ENCODE data around the gene RTKN. TPM values are rescaled to one million over a fixed set of nuclear protein-coding genes. Genes with fewer than 3 reads are reported as not detected.

The RTKN gene
- total RNA-seq, 3 donors from 2014 or later: 9.3 to 49.9 (median 36.7) TPM

- no peaks in the 10 kb centered on the region for H3K9me3 ChIP-seq
- H3K36me3 ChIP-seq: no peaks in the 10 kb centered on the region
- intact Hi-C loops (cut with DNase I; ENCODE audit: low total_unique reads): no loop called here
- no peaks in the 10 kb centered on the region for H3K27me3 ChIP-seq
- no peaks in the 10 kb centered on the region for H3K4me1 ChIP-seq
- H3K27ac ChIP-seq: no peak overlapping the region
- TF ChIP-seq POLR2A (IDR thresholded peaks at IDR 0.05): no peak
- TF ChIP-seq POLR2AphosphoS5 (IDR thresholded peaks at IDR 0.05): no peak
- no peak for TF ChIP-seq CTCF (IDR thresholded peaks at IDR 0.05)
- no peak for DNase-seq (ENCODE audit: low spot score in 2 of 2)
- no peak overlapping the region for H3K4me3 ChIP-seq
Observed at GRCh38 chr2:74396149-74396548, 45.6 kb downstream of the RTKN start.

GRCh38 chr2:74393525-74393924, 48.2 kb downstream of the RTKN start:
- H3K9me3 ChIP-seq: no peaks in the 10 kb centered on the region
- H3K27me3 ChIP-seq: no peaks in the 10 kb centered on the region
- no peak for DNase-seq (ENCODE audit: low spot score in 2 of 2)
- no peak overlapping the region for H3K27ac ChIP-seq
- no peak overlapping the region for H3K4me3 ChIP-seq
- TF ChIP-seq POLR2AphosphoS5 (IDR thresholded peaks at IDR 0.05): no peak
- no peak for TF ChIP-seq CTCF (IDR thresholded peaks at IDR 0.05)
- no peak for TF ChIP-seq POLR2A (IDR thresholded peaks at IDR 0.05)
- intact Hi-C loops (cut with DNase I; ENCODE audit: low total_unique reads): no loop called here
- peaks cover 4 to 9% of the 10 kb centered on the region in 2 donors for H3K4me1 ChIP-seq
- H3K36me3 ChIP-seq: no peaks in the 10 kb centered on the region

DNA sequence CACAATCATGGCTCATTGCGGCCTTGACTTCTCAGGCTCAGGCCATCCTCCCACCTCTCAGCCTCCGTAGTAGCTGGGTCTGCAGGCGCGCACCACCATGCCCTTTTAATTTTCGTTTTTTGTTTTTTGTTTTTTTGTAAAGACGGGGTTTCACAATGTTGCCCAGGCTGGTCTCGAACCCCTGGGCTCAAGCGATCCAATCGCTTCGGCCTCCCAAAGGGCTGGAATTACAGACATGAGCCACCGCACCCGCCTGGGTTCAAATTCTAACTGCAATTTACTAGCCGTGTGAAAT, 49.3 kb downstream of the RTKN start:
- H3K36me3 ChIP-seq: no peaks in the 10 kb centered on the region
- H3K4me1 ChIP-seq: peaks cover 4 to 9% of the 10 kb centered on the region in 2 donors
- DNase-seq (ENCODE audit: low spot score in 2 of 2): no peak
- H3K27ac ChIP-seq: no peak overlapping the region
- peak overlapping the region in 2 of 3 donors; percentile 96 to 97 for H3K4me3 ChIP-seq
- TF ChIP-seq POLR2AphosphoS5 (IDR thresholded peaks at IDR 0.05) (no peak), CTCF (IDR thresholded peaks at IDR 0.05) (no peak), POLR2A (IDR thresholded peaks at IDR 0.05) (no peak)
- H3K27me3 ChIP-seq: no peaks in the 10 kb centered on the region
- H3K9me3 ChIP-seq: no peaks in the 10 kb centered on the region
- intact Hi-C loops (cut with DNase I; ENCODE audit: low total_unique reads): no loop called here

GRCh38 chr2:74391580-74392448, 49.9 kb downstream of the RTKN start:
- H3K27me3 ChIP-seq: no peaks in the 10 kb centered on the region
- H3K4me3 ChIP-seq: peak overlapping the region; percentile 92 to 97 (median 96)
- peaks cover 4 to 9% of the 10 kb centered on the region in 2 donors for H3K4me1 ChIP-seq
- H3K27ac ChIP-seq: peak overlapping the region; percentile 96 to 97
- no peaks in the 10 kb centered on the region for H3K36me3 ChIP-seq
- intact Hi-C loops (cut with DNase I; ENCODE audit: low total_unique reads): no loop called here
- DNase-seq (ENCODE audit: low spot score in 2 of 2): peak; percentile 82 to 93
- TF ChIP-seq CTCF (IDR thresholded peaks at IDR 0.05) (peak; percentile 92 to 96 (median 92)), POLR2AphosphoS5 (IDR thresholded peaks at IDR 0.05) (peak; percentile 47 to 63 (median 48)), POLR2A (IDR thresholded peaks at IDR 0.05) (no peak)
- H3K9me3 ChIP-seq: no peaks in the 10 kb centered on the region

DNA sequence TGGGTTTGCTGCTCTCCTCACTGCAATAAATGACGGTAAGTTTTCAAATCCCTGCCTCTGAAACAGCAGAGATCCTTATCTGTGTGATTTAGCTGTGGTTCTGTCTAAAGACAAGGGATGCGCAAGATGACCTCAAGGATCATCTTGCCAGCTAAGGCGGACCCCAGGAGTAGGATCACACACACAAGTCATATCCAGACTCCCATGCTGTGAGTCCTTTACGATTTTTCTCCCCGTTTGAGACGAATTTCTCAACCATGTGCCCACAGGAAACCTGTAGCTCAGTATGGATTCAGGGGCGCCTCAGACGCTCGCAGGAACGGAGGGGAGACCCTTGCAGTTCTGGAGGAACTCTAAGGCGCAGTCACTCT, 50.5 kb downstream of the RTKN start:
- Histone ChIP-seq H3K4me3 (peak overlapping the region; percentile 92 to 97 (median 96)), H3K4me1 (peaks cover 4 to 9% of the 10 kb centered on the region in 2 donors), H3K36me3 (no peaks in the 10 kb centered on the region), H3K27me3 (no peaks in the 10 kb centered on the region), H3K9me3 (no peaks in the 10 kb centered on the region), H3K27ac (peak overlapping the region; percentile 96 to 97)
- TF ChIP-seq POLR2A (IDR thresholded peaks at IDR 0.05) (no peak), CTCF (IDR thresholded peaks at IDR 0.05) (no peak), POLR2AphosphoS5 (IDR thresholded peaks at IDR 0.05) (no peak)
- DNase-seq (ENCODE audit: low spot score in 2 of 2): no peak
- intact Hi-C loops (cut with DNase I; ENCODE audit: low total_unique reads): no loop called here
